ENCODE data around the gene TMTC3. TPM values are rescaled to one million over a fixed set of nuclear protein-coding genes. Genes with fewer than 3 reads are reported as not detected.
"Not testable (repeated sequence)": the region's sequence is repeated elsewhere in the genome, so short reads cannot be mapped to it uniquely, and the experiment has no call there.

TMTC3 gene
- total RNA-seq, 1 donor from 2014 or later = 8.8 TPM

DNA sequence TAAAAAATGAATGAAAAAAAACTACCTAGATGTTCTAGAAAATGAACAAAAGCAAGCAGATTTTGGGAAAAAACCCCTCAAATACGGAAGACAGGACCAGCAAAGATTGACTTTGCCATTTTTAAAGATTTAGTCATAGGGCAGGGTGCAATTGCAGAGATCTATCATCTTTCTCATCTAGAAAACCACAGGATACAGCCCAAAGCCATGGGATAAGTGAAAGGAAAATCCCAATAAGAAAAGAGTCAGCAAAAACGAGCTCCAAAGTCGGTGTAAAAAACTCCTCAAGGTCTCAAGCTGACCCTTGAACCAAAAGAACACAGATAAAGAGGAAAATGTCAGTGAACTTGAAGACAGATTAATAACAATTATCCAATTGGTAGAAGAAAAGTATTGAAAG, 28.2 kb upstream of the TMTC3 start:
- Histone ChIP-seq H3K4me1 (no peaks in the 10 kb centered on the region), H3K27ac (replicated peaks) (no peak overlapping the region), H3K4me3 (no peak overlapping the region), H3K9me3 (replicated peaks) (no peaks in the 10 kb centered on the region), H3K27me3 (ENCODE audit: low read depth) (no peaks in the 10 kb centered on the region), H3K36me3 (peaks cover 75% of the 10 kb centered on the region)
- intact Hi-C loops (cut with micrococcal nuclease) = no loop called here
- no peak for DNase-seq
- TF ChIP-seq, protein P1, sequence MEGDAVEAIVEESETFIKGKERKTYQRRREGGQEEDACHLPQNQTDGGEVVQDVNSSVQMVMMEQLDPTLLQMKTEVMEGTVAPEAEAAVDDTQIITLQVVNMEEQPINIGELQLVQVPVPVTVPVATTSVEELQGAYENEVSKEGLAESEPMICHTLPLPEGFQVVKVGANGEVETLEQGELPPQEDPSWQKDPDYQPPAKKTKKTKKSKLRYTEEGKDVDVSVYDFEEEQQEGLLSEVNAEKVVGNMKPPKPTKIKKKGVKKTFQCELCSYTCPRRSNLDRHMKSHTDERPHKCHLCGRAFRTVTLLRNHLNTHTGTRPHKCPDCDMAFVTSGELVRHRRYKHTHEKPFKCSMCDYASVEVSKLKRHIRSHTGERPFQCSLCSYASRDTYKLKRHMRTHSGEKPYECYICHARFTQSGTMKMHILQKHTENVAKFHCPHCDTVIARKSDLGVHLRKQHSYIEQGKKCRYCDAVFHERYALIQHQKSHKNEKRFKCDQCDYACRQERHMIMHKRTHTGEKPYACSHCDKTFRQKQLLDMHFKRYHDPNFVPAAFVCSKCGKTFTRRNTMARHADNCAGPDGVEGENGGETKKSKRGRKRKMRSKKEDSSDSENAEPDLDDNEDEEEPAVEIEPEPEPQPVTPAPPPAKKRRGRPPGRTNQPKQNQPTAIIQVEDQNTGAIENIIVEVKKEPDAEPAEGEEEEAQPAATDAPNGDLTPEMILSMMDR (IDR thresholded peaks at IDR 0.05; ENCODE audit: borderline replicate concordance) = no peak

DNA sequence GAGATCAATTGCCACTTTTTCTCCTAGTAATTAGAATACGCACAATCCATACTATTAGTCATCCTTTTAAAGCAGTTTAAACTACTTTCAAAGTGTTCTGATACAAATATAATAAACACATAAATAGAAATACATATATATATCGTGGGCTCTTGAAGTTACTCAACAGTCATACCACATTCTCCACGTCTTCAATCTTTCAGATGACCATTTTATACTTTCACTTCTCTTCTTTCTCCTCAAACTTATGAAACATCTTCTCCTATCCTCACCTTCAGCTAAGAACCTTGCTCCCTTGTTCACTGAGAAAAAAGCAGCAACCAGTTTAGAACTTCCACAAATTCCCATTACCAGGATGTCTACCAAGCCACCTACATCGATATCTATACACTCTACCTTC, 19.4 kb upstream of the TMTC3 start:
- no peak overlapping the region for H3K4me3 ChIP-seq
- no peaks in the 10 kb centered on the region for H3K4me1 ChIP-seq
- H3K27me3 ChIP-seq (ENCODE audit: low read depth) = no peaks in the 10 kb centered on the region
- TF ChIP-seq, protein P1 (IDR thresholded peaks at IDR 0.05; ENCODE audit: borderline replicate concordance) = no peak
- no peaks in the 10 kb centered on the region for H3K9me3 ChIP-seq (replicated peaks)
- peaks cover 65% of the 10 kb centered on the region for H3K36me3 ChIP-seq
- intact Hi-C loops (cut with micrococcal nuclease) = no loop called here
- no peak for DNase-seq
- H3K27ac ChIP-seq (replicated peaks) = no peak overlapping the region

DNA sequence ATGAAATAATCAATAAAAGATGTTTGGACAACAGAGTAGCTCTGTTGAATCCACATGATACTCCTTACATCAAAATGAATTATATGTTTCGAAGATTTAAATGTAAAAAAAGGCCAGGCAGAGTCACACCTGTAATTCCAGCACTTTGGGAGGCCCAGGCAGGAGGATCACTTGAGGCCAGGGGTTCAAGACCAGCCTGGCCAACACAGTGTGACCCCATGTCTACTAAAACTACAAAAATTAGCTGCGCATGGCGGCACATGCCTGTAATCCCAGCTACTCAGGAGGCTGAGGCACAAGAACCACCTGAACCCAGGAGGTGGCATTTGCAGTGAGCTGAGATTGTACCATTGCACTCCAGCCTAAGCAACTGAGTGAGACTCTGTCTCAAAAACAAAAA, 15.0 kb upstream of the TMTC3 start:
- no peak for DNase-seq
- Histone ChIP-seq H3K27me3 (ENCODE audit: low read depth) (no peaks in the 10 kb centered on the region), H3K36me3 (peaks cover 59% of the 10 kb centered on the region), H3K4me1 (no peaks in the 10 kb centered on the region), H3K4me3 (no peak overlapping the region), H3K9me3 (replicated peaks) (no peaks in the 10 kb centered on the region), H3K27ac (replicated peaks) (no peak overlapping the region)
- TF ChIP-seq, protein P1 (IDR thresholded peaks at IDR 0.05; ENCODE audit: borderline replicate concordance) = no peak
- intact Hi-C loops (cut with micrococcal nuclease) = no loop called here

DNA sequence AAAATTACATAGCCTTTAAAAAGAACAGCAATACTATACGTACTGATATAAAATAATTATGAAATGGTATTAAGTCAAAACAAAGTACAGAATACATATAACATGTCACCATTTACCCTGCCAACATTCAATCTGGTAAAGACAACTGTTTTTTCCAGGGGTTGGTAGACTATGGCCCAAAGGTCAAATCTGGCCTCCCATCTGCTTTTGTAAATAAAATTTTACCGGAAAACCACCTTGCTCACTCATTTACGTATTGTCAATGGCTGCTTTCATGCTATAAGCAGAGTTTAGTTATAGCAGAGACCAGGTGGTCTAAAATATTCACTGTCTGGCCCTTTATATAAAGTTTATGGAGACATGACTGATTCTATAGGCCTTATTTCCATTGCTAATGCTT, 14.3 kb upstream of the TMTC3 start:
- no peaks in the 10 kb centered on the region for H3K9me3 ChIP-seq (replicated peaks)
- DNase-seq = no peak
- no peak overlapping the region for H3K27ac ChIP-seq (replicated peaks)
- H3K36me3 ChIP-seq = peaks cover 51% of the 10 kb centered on the region
- no peak overlapping the region for H3K4me3 ChIP-seq
- no peaks in the 10 kb centered on the region for H3K4me1 ChIP-seq
- no peaks in the 10 kb centered on the region for H3K27me3 ChIP-seq (ENCODE audit: low read depth)
- intact Hi-C loops (cut with micrococcal nuclease) = no loop called here
- TF ChIP-seq, protein P1 (IDR thresholded peaks at IDR 0.05; ENCODE audit: borderline replicate concordance) = no peak

DNA sequence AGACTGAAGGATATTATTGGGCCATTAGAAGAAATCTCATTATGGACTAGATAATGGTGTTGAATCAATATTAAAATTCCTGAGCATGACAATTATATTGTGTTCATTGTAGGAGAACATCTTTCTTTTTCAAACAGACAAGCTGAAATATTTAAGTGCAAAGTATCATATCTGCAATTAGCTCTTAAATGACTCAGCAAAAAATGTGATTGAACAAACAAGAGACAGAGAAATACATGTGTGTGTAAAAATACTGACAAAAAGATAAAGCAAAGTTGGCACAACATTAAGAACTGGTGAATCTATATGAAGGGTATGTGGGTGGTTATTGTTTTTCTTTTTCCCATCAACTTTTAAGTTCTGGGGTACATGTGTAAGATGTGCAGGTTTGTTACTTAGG, 9.7 kb upstream of the TMTC3 start:
- H3K27me3 ChIP-seq (ENCODE audit: low read depth) = no peaks in the 10 kb centered on the region
- intact Hi-C loops (cut with micrococcal nuclease) = no loop called here
- H3K4me1 ChIP-seq = no peaks in the 10 kb centered on the region
- no peak overlapping the region for H3K27ac ChIP-seq (replicated peaks)
- H3K9me3 ChIP-seq (replicated peaks) = no peaks in the 10 kb centered on the region
- no peak for DNase-seq
- peaks cover 46% of the 10 kb centered on the region for H3K36me3 ChIP-seq
- no peak overlapping the region for H3K4me3 ChIP-seq
- TF ChIP-seq, protein P1 (IDR thresholded peaks at IDR 0.05; ENCODE audit: borderline replicate concordance) = no peak

DNA sequence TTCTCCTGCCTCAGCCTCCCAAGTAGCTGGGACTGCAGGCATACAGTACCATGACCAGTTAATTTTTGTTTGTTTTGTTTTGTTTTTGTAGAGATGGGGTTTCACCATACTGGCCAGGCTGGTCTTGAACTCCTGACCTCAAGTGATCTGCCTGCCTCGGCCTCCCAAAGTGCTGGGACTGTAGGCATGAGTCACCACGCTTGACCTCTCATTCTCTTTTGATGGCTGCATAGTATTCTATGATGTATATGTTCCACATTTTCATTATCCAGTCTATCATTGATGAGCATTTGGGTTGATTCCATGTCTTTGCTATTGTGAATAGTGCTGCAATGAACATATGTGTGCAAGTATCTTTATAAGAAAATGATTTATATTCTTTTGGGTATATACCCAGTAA, 8.9 kb upstream of the TMTC3 start:
- H3K4me3 ChIP-seq; intact Hi-C loops (cut with micrococcal nuclease); DNase-seq; H3K9me3 ChIP-seq (replicated peaks); H3K27me3 ChIP-seq (ENCODE audit: low read depth); H3K4me1 ChIP-seq; H3K27ac ChIP-seq (replicated peaks): not testable (repeated sequence)
- H3K36me3 ChIP-seq = peaks cover 45% of the 10 kb centered on the region

DNA sequence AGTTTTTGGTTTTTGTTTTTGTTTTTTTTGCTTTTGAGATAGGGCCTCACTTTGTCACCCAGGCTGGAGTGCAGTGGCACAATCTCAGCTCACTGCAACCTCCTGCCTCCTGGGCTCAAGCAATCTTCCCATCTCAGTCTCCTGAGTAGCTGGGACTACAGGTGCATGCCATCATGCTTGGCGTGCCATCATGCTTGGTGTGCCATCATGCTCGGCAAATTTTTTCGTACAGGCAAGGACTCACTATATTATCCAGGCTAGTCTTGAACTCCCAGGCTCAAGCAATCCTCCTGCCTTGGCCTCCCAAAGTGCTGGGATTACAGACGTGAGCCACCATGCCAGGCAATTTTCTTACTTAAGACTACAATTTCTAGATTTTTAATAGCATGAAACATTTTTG, 2.4 kb upstream of the TMTC3 start:
- intact Hi-C loops (cut with micrococcal nuclease); H3K9me3 ChIP-seq (replicated peaks); H3K27me3 ChIP-seq (ENCODE audit: low read depth); DNase-seq; H3K27ac ChIP-seq (replicated peaks); H3K4me3 ChIP-seq: not testable (repeated sequence)
- H3K36me3 ChIP-seq = peaks cover 21% of the 10 kb centered on the region
- peaks cover 31% of the 10 kb centered on the region for H3K4me1 ChIP-seq

All from left ventricle myocardium inferior (tissue), 1 donor.